ENCODE data around the gene ITPR3.

The ITPR3 gene

DNA sequence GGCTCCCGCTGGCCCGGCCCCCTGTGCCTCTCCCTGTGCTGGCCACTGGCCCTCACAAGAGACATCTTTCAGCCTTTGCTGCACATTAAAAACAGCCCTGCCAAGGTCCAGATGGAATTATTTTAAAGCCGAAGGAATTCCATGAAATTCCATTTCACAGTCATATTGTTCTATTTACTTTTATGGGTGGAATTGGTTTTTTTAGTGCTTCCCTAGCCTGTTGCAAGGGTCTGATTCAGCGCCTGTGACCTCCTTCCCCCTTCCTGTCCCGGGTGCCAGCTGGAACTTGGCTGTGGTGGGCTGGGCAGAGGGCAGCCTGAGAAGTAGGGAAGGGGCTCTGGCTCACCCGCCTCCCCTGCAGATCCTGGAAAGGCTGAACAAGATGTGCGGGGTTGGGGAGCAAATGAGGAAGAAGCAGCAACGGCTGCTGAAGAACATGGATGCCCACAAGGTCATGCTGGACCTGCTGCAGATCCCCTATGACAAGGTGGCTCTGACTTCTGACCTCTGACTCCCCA lies 56.1 kb downstream of the ITPR3 start:
- no peak overlapping the region for H3K4me3 ChIP-seq (ENCODE audit: low read depth, low read length)
- TF ChIP-seq, protein P1, sequence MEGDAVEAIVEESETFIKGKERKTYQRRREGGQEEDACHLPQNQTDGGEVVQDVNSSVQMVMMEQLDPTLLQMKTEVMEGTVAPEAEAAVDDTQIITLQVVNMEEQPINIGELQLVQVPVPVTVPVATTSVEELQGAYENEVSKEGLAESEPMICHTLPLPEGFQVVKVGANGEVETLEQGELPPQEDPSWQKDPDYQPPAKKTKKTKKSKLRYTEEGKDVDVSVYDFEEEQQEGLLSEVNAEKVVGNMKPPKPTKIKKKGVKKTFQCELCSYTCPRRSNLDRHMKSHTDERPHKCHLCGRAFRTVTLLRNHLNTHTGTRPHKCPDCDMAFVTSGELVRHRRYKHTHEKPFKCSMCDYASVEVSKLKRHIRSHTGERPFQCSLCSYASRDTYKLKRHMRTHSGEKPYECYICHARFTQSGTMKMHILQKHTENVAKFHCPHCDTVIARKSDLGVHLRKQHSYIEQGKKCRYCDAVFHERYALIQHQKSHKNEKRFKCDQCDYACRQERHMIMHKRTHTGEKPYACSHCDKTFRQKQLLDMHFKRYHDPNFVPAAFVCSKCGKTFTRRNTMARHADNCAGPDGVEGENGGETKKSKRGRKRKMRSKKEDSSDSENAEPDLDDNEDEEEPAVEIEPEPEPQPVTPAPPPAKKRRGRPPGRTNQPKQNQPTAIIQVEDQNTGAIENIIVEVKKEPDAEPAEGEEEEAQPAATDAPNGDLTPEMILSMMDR (IDR thresholded peaks at IDR 0.05; ENCODE audit: low read depth, low read length) = no peak
- H3K4me1 ChIP-seq = peaks cover 3% of the 10 kb centered on the region; the same call in 1 of the 2 replicates
- no peaks in the 10 kb centered on the region for H3K27me3 ChIP-seq
- H3K36me3 ChIP-seq = no peaks in the 10 kb centered on the region
- no peak for DNase-seq
- H3K9me3 ChIP-seq = no peaks in the 10 kb centered on the region

DNA sequence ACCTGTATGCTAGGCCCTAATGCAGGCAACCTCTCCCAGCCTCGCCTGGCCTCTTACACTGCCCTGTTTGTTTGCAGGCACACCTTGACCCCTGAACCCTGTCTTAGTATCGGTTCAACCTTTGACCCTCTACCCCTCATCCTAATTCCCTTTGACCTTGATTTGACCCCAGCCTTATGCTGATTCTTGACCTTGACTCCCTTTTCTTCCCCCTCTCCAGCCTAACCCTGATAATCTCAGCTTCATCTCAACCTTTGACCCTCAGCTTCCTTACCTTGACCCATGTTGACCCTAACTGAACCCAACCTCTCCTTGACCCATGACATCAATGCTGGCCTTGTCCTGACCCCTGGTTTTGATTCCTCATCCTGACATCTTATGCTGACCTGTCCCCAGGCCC lies 56.6 kb downstream of the ITPR3 start:
- H3K4me3 ChIP-seq (ENCODE audit: low read depth, low read length) = no peak overlapping the region
- no peak for DNase-seq
- TF ChIP-seq, protein P1 (IDR thresholded peaks at IDR 0.05; ENCODE audit: low read depth, low read length) = no peak
- peaks cover 3% of the 10 kb centered on the region; the same call in 1 of the 2 replicates for H3K4me1 ChIP-seq
- H3K27me3 ChIP-seq = no peaks in the 10 kb centered on the region
- no peaks in the 10 kb centered on the region for H3K9me3 ChIP-seq
- H3K36me3 ChIP-seq = no peaks in the 10 kb centered on the region

DNA sequence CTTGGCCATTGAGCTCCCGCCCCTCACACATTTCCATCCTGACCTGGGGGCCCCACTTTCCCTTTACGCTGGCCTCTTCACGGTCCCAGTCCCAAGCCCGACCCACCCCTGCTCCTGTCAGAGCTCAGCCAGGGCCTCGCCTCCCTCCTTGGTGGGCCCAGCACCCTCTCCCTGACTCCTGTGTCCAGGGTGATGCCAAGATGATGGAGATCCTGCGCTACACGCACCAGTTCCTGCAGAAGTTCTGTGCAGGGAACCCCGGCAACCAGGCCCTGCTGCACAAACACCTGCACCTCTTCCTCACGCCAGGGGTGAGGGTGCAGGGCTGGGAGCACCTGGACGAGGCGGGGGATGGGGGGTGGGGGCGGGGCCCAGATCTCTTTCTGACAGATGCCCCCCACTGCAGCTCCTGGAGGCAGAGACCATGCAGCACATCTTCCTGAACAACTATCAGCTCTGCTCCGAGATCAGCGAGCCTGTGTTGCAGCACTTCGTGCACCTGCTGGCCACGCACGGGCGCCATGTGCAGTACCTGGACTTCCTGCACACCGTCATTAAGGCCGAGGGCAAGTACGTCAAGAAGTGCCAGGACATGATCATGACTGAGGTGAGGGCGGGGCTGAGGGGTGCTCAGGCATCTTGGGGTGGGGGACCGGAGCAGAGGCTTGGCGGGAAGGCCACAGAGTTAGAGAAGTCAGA lies 57.3 kb downstream of the ITPR3 start:
- no peaks in the 10 kb centered on the region; the same call in 1 of the 2 replicates for H3K4me1 ChIP-seq

DNA sequence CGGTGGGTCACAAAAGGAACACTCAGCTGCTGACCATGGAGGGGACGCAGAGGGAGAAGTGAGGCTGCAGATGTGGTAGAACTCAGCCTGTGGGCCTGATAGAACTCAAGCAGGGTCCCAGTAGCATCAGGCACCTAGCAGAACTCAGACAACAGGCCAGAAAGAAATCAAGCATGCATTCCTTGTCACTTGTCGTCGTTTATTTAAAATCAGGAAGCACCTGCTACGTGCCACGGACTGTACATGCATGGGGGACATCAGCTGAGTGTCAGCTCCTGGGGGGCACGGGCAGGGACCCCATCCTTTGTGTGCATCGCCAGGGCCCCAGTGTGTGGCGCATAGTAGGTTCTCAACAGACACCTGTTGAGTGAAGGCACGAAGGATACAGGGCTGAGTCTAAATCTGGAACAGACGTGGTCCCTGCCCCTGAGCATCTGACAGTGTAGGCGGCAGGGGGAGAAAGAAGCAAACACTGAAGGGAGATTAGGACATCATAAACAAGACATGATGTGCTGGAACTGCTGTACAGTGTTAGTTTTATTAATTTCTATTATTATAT lies 57.9 kb downstream of the ITPR3 start:
- no peaks in the 10 kb centered on the region for H3K9me3 ChIP-seq
- no peaks in the 10 kb centered on the region for H3K4me1 ChIP-seq
- no peak overlapping the region for H3K4me3 ChIP-seq (ENCODE audit: low read depth, low read length)
- DNase-seq = no peak
- TF ChIP-seq, protein P1 (IDR thresholded peaks at IDR 0.05; ENCODE audit: low read depth, low read length) = no peak
- H3K27me3 ChIP-seq = no peaks in the 10 kb centered on the region
- H3K36me3 ChIP-seq = no peaks in the 10 kb centered on the region

More for the DNA sequence above, 57.3 kb downstream of the ITPR3 start:
- Histone ChIP-seq H3K4me3 (ENCODE audit: low read depth, low read length) (no peak overlapping the region), H3K27me3 (no peaks in the 10 kb centered on the region), H3K36me3 (no peaks in the 10 kb centered on the region), H3K9me3 (no peaks in the 10 kb centered on the region)
- TF ChIP-seq, protein P1 (IDR thresholded peaks at IDR 0.05; ENCODE audit: low read depth, low read length) = no peak
- DNase-seq = no peak

DNA sequence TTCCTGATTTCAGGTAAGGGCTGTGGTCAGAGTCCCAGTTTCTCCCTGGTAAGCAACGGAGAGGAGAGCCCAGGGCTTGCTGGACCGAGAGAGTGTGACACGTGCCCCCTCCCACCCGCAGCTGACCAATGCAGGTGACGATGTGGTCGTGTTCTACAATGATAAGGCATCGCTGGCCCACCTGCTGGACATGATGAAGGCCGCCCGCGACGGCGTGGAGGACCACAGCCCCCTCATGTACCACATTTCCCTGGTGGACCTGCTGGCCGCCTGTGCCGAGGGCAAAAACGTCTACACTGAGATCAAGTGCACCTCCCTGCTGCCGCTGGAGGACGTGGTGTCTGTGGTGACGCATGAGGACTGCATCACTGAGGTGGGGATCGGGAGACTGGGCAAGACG lies 58.6 kb downstream of the ITPR3 start:
- H3K36me3 ChIP-seq = no peaks in the 10 kb centered on the region
- TF ChIP-seq, protein P1 (IDR thresholded peaks at IDR 0.05; ENCODE audit: low read depth, low read length) = no peak

DNA sequence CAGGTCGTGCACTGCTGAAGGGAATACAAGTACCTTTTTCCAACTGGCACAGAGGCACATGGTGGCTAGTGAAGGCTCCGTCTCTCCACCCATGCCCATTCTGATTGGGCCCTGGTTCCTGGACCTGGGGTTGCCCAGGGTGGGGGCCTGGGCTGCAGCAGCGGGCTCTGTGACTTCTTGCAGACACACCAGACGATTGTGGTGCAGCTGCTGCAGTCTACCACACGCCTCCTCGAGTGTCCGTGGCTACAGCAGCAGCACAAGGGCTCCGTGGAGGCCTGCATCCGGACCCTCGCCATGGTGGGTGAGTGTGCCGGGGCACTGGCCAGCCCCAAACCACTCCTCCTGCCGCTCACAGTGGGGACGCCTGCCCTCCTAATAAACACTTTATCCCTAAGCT lies 61.2 kb downstream of the ITPR3 start:
- Histone ChIP-seq H3K9me3 (no peaks in the 10 kb centered on the region), H3K27me3 (no peaks in the 10 kb centered on the region), H3K36me3 (no peaks in the 10 kb centered on the region), H3K4me3 (ENCODE audit: low read depth, low read length) (no peak overlapping the region), H3K4me1 (no peaks in the 10 kb centered on the region)
- no peak for DNase-seq
- TF ChIP-seq, protein P1 (IDR thresholded peaks at IDR 0.05; ENCODE audit: low read depth, low read length) = no peak

More for the DNA sequence above, 58.6 kb downstream of the ITPR3 start:
- H3K9me3 ChIP-seq = no peaks in the 10 kb centered on the region
- H3K27me3 ChIP-seq = no peaks in the 10 kb centered on the region
- H3K4me3 ChIP-seq (ENCODE audit: low read depth, low read length) = no peak overlapping the region
- no peak for DNase-seq
- no peaks in the 10 kb centered on the region for H3K4me1 ChIP-seq

All from BE2C (cell line).